ENCODE data around the gene TTC23. TPM values are rescaled to one million over a fixed set of nuclear protein-coding genes. Genes with fewer than 3 reads are reported as not detected.

The TTC23 gene
- polyA plus RNA-seq, 2 of the 4 experiments (the other 2 are of a cell fraction) = 7.0 to 16.5 TPM

DNA sequence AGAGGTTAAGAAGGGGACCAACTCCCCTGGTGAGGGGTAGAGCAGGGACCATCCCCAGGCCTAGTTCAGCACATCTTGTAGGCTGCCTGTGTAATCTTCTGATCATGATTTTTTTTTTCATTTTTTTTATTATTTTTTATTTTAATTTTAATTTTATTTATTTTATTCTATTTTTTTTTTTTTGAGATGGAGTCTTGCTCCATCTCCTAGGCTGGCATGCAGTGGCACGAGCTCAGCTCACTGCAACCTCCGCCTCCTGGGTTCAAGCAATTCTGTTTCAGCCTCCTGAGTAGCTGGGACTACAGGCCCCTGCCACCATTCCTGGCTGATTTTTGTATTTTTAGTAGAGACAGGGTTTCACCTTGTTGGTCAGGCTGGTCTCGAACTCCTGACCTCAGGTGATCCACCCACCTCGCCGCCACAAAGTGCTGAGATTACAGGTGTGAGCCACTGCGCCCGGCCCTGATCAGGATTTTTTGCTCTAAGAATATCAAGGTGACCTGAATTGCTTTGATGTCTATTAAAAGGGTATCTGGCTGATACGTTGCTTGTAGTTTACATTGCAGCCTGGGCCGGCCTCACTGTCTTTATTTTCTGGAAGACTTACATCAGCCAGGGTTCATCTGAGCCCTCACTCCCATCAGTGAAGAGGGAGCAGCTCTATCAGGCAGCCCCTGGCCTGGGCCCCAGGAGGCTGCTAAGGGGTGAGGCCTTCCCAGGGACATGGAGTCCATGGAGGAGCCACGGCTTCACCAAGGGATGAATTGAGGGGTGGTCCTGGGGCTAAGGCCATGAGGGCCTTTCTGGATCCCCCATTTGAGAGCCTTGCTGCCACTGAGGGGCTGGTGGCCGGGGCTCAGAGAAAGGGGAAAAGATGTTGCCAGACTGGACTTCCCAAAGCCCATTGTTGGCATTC, 133.8 kb downstream of the TTC23 start:
- WGBS (ENCODE audit: missing lambda C conversion rate) = 87% methylated on average over 11 of the region's 11 CpGs
- ChIA-PET CTCF (interaction anchor here (0.6 to 17.7 kb wide), 6 partner anchors 10 to 131 kb away, joined by 3 to 326 read pairs (median 12); partner anchors contain the start of gene SYNM), POLR2A (interaction anchor here (1.3 kb wide), 1 partner anchor 10 kb away, joined by 4 read pairs; the partner anchor contains the start of gene SYNM)
- Histone ChIP-seq H3K27ac (no peak overlapping the region), H3K4me1 (no peaks in the 10 kb centered on the region), H3K4me3 (no peak overlapping the region), H3K4me2 (no peak overlapping the region), H3K9me3 (no peaks in the 10 kb centered on the region)
- DNase-seq (ENCODE audit: low read depth in 1 of 2, low spot score in 1 of 2) = no peak
- no peak for FAIRE-seq
- TF ChIP-seq CEBPB (IDR thresholded peaks at IDR 0.05) = no peak
- TF ChIP-seq, protein P1, sequence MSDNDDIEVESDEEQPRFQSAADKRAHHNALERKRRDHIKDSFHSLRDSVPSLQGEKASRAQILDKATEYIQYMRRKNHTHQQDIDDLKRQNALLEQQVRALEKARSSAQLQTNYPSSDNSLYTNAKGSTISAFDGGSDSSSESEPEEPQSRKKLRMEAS (IDR thresholded peaks at IDR 0.05) = no peak
- no peak for TF ChIP-seq JUNB (IDR thresholded peaks at IDR 0.05)
- no peak for TF ChIP-seq USF2 (IDR thresholded peaks at IDR 0.05)
- no peak for TF ChIP-seq CTCF (IDR thresholded peaks at IDR 0.05)
- no peak for TF ChIP-seq KDM5A (IDR thresholded peaks at IDR 0.05)
- TF ChIP-seq KDM1A (IDR thresholded peaks at IDR 0.05; ENCODE audit: low read depth) = no peak
- no peak for TF ChIP-seq MYC (IDR thresholded peaks at IDR 0.05; ENCODE audit: borderline replicate concordance, low read length)
- no peak for TF ChIP-seq FOSB (CRISPR knock-in tag; IDR thresholded peaks at IDR 0.05)
- no peak for TF ChIP-seq HES2 (IDR thresholded peaks at IDR 0.05)
- no peak for TF ChIP-seq MAZ (IDR thresholded peaks at IDR 0.05; ENCODE audit: borderline replicate concordance, low read depth, low read length)
- TF ChIP-seq, protein P2, sequence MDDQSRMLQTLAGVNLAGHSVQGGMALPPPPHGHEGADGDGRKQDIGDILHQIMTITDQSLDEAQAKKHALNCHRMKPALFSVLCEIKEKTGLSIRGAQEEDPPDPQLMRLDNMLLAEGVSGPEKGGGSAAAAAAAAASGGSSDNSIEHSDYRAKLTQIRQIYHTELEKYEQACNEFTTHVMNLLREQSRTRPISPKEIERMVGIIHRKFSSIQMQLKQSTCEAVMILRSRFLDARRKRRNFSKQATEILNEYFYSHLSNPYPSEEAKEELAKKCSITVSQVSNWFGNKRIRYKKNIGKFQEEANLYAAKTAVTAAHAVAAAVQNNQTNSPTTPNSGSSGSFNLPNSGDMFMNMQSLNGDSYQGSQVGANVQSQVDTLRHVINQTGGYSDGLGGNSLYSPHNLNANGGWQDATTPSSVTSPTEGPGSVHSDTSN (IDR thresholded peaks at IDR 0.05) = no peak
- no peak for TF ChIP-seq BCL3 (IDR thresholded peaks at IDR 0.05)
- TF ChIP-seq RARB (CRISPR knock-in tag; IDR thresholded peaks at IDR 0.05) = no peak
- TF ChIP-seq HDAC2 (IDR thresholded peaks at IDR 0.05) = no peak
- no peak for TF ChIP-seq CBX8 (IDR thresholded peaks at IDR 0.05)
- no peak for ATAC-seq

DNA sequence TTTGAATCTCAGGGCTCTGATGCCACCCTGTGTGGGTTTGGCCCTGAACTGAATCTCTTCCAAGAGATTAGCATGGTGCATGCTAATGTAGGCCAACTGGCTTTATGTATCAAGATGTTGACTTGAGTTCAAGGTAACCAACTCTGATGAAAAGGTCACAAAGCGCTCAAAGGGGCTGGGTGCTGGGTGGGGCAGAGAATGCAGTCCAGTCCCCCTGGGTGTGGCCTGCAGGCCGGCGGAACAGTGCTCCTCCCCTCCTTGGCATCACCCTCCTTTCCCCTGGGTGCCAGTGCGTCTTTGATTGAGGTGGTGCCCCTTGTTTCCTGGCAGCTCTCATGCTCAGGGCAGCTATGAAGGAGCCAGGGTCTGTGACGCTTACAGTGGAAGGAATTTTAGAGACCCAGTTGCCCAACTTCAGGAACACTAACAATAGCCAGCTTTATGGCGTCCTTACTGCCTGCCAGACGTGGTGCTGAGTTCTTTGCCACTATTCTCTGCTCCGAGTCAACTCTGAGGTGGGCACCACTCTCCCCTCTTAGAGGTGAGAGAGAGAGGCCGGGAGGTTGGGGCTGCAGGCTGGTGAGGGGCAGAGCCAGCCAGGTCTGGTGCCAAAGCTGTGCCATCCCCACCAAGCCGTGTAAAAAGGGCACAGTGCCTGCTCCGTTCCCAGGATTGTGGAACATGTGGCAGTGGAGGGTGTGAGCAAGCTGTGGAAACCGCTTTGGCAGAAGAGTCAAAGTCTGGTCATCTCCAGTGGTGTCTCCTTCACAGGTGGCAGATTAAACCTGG, 134.7 kb downstream of the TTC23 start:
- Histone ChIP-seq H3K4me3 (no peak overlapping the region), H3K4me1 (no peaks in the 10 kb centered on the region), H3K4me2 (no peak overlapping the region), H3K27ac (no peak overlapping the region), H3K9me3 (no peaks in the 10 kb centered on the region)
- WGBS (ENCODE audit: missing lambda C conversion rate) = 78% methylated on average over 12 of the region's 12 CpGs
- no peak for FAIRE-seq
- ChIA-PET CTCF (interaction anchor here (1.1 to 17.7 kb wide), 4 partner anchors 9 to 15 kb away, joined by 4 to 326 read pairs (median 40); partner anchors contain the start of gene SYNM), POLR2A (interaction anchor here (1.3 kb wide), 1 partner anchor 9 kb away, joined by 4 read pairs; the partner anchor contains the start of gene SYNM)
- ATAC-seq = no peak
- DNase-seq (ENCODE audit: low read depth in 1 of 2, low spot score in 1 of 2) = no peak
- TF ChIP-seq RAD21 (conservative IDR thresholded peaks at IDR 0.05 in 1 of 2, IDR thresholded peaks at IDR 0.05 in 1 of 2) = no peak
- TF ChIP-seq KDM1A (IDR thresholded peaks at IDR 0.05; ENCODE audit: low read depth) = no peak
- no peak for TF ChIP-seq TP53 (CRISPR knock-in tag; IDR thresholded peaks at IDR 0.05)
- TF ChIP-seq TFCP2L1 (CRISPR knock-in tag; IDR thresholded peaks at IDR 0.05) = no peak
- no peak for TF ChIP-seq EHMT2 (IDR thresholded peaks at IDR 0.05; ENCODE audit: low read depth)
- TF ChIP-seq HMGXB4 (CRISPR knock-in tag; IDR thresholded peaks at IDR 0.05; ENCODE audit: borderline replicate concordance) = no peak
- no peak for TF ChIP-seq RCOR1 (IDR thresholded peaks at IDR 0.05; ENCODE audit: low read depth, low read length)

All from A549 (cell line).